Placental epithelial cell (primary cell): ENCODE data around the gene MRGPRX1. TPM values are rescaled to one million over a fixed set of nuclear protein-coding genes. Genes with fewer than 3 reads are reported as not detected.

ENCODE experiments used
- total RNA-seq: library from RNA; depleted of rRNA; stranded (reverse); fragments of >200 nt; gene quantifications from 2 replicates; pipeline ENCODE4 v1.2.3, GENCODE V29; 2012

The MRGPRX1 gene
- total RNA-seq, result 0.39 TPM in 1 of 2 replicates, not detected in the other

GRCh38 chr11:18939314-18939713, at the start of gene MRGPRX1:
Gene MRGPRX1 (minus strand): TSS chr11:18939414. CDS start chr11:18934784, 4,630 bp downstream.

Other genes with a start within 250 kb of the MRGPRX1 start
- 1.3 and 2.7 TPM in 2 replicates for gene TMEM86A, start 240.6 kb downstream of the MRGPRX1 start, total RNA-seq
- gene IGSF22, start 213.2 kb downstream of the MRGPRX1 start, total RNA-seq, result under 0.01 and 0.22 TPM in 2 replicates
- not detected in 2 replicates for gene PTPN5, start 147.6 kb downstream of the MRGPRX1 start, total RNA-seq
- not detected in 2 replicates for gene MRGPRX2, start 121.3 kb upstream of the MRGPRX1 start, total RNA-seq
- gene ZDHHC13, start 177.8 kb upstream of the MRGPRX1 start, total RNA-seq, result 11.4 and 21.6 TPM in 2 replicates